HEK293T (cell line): Measurements from ENCODE around the gene RBFOX1.

ENCODE experiments used
- ELF4 ChIP-seq: fragments of 450-650 bp; IDR thresholded peaks from 2 replicates; pipeline ENCODE4 v1.6.1; 2017; ENCODE audit warnings: antibody characterized with exemption
- FOXA1 ChIP-seq: fragments of 450-650 bp; IDR thresholded peaks from 2 replicates; pipeline ENCODE4 v1.6.1; 2016; ENCODE audit warnings: mild to moderate bottlenecking
- FOXK2 ChIP-seq: fragments of 450-650 bp; IDR thresholded peaks from 2 replicates; pipeline ENCODE4 v1.6.1; 2016; ENCODE audit warnings: mild to moderate bottlenecking
- FOXM1 ChIP-seq: fragments of 450-650 bp; IDR thresholded peaks from 2 replicates; pipeline ENCODE4 v1.6.1; 2017; ENCODE audit warnings: mild to moderate bottlenecking, borderline replicate concordance
- SUZ12 ChIP-seq: fragments of 450-650 bp; IDR thresholded peaks from 2 replicates; pipeline ENCODE4 v1.6.1; 2016; ENCODE audit warnings: mild to moderate bottlenecking
- TARDBP ChIP-seq: fragments of 450-650 bp; IDR thresholded peaks from 2 replicates; pipeline ENCODE4 v1.6.1; 2016

DNA sequence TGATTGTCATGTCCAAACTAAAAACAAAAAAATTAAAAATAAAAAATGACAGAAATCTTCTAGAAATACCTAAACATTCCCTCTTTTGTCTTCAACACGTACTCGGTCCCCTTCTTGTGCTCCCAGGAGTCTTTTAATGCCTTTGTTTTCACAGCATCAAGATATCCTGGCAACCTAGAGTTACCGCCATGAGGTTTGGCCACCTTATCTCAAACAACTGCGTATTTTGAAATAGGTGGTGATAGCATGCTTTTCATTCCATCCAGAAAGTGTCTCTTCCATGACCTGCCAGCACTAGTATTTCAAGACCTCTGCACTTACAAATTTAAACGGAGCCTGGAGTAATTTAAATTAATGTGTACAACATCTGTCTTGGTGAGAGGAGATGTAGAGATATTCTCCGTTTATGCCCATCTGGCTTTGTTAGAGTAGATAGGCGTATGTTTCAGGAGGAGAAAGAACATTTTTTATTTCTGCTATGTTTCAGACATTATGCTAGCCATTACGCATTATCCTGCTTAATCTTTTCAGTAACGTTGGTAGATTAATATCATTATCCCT, 42.0 kb downstream of the RBFOX1 start:
- TF ChIP-seq FOXK2 (no peak), TARDBP (no peak), FOXA1 (no peak), SUZ12 (no peak), FOXM1 (no peak), ELF4 (no peak)
